Measurements from ENCODE around the gene BMP7.

DNA sequence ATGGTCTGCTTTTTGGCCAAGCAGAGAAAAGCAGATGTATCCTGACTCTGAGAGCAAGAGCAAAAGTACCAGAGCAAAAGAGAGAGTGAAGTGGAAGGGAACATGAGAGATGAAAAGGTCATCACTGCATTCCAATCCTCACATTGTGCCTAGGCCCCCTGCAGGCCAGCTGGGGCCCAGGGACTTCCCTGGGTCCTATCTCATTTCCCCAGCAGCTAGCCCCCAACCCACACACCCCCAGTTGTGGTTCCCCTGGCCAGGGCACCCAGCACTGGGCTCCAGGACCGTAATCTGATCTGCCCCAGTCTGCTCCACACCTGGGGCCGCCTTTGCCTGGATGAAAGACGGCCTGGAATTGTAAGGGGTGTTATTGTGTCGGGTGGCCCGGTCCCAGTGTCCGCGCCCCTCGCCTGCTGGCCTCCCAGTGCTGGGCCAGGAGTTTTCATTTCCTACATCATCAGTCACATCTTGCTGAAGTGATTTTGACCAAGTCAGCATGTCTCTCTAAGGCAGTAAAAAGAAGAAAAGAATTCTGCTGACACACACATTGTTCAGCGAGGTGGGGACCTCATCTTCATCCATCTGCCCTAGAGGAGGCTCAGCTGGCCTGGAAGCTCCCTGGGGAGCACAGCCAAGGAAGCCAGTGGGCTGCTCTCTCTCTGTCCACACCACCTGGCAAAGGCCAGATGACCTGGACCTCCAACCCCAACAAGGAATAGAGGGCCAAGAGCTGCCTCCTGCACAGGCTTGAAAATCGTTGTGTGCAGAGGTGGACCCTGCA, 4.0 kb upstream of the BMP7 start:
- TF ChIP-seq ZNF8 (CRISPR knock-in tag; IDR thresholded peaks at IDR 0.05) (no peak), PPARA (CRISPR knock-in tag; IDR thresholded peaks at IDR 0.05; ENCODE audit: borderline replicate concordance) (no peak), ZFP3 (CRISPR knock-in tag; IDR thresholded peaks at IDR 0.05) (no peak), ARNTL (CRISPR knock-in tag; IDR thresholded peaks at IDR 0.05; ENCODE audit: borderline replicate concordance, low read depth) (no peak), ISL1 (CRISPR knock-in tag; IDR thresholded peaks at IDR 0.05) (no peak), ZFP30 (CRISPR knock-in tag; IDR thresholded peaks at IDR 0.05) (no peak), GLIS3 (CRISPR knock-in tag; IDR thresholded peaks at IDR 0.05) (no peak), CSDC2 (CRISPR knock-in tag; IDR thresholded peaks at IDR 0.05) (no peak)
- TF ChIP-seq, protein P1, sequence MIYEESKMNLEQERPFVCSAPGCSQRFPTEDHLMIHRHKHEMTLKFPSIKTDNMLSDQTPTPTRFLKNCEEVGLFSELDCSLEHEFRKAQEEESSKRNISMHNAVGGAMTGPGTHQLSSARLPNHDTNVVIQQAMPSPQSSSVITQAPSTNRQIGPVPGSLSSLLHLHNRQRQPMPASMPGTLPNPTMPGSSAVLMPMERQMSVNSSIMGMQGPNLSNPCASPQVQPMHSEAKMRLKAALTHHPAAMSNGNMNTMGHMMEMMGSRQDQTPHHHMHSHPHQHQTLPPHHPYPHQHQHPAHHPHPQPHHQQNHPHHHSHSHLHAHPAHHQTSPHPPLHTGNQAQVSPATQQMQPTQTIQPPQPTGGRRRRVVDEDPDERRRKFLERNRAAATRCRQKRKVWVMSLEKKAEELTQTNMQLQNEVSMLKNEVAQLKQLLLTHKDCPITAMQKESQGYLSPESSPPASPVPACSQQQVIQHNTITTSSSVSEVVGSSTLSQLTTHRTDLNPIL (CRISPR knock-in tag; IDR thresholded peaks at IDR 0.05; ENCODE audit: low read depth), result no peak
- TF ChIP-seq, protein P2, sequence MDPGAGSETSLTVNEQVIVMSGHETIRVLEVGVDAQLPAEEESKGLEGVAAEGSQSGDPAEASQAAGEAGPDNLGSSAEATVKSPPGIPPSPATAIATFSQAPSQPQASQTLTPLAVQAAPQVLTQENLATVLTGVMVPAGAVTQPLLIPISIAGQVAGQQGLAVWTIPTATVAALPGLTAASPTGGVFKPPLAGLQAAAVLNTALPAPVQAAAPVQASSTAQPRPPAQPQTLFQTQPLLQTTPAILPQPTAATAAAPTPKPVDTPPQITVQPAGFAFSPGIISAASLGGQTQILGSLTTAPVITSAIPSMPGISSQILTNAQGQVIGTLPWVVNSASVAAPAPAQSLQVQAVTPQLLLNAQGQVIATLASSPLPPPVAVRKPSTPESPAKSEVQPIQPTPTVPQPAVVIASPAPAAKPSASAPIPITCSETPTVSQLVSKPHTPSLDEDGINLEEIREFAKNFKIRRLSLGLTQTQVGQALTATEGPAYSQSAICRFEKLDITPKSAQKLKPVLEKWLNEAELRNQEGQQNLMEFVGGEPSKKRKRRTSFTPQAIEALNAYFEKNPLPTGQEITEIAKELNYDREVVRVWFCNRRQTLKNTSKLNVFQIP (CRISPR knock-in tag; IDR thresholded peaks at IDR 0.05; ENCODE audit: borderline replicate concordance, low read depth), result no peak
- TF ChIP-seq, protein P3, sequence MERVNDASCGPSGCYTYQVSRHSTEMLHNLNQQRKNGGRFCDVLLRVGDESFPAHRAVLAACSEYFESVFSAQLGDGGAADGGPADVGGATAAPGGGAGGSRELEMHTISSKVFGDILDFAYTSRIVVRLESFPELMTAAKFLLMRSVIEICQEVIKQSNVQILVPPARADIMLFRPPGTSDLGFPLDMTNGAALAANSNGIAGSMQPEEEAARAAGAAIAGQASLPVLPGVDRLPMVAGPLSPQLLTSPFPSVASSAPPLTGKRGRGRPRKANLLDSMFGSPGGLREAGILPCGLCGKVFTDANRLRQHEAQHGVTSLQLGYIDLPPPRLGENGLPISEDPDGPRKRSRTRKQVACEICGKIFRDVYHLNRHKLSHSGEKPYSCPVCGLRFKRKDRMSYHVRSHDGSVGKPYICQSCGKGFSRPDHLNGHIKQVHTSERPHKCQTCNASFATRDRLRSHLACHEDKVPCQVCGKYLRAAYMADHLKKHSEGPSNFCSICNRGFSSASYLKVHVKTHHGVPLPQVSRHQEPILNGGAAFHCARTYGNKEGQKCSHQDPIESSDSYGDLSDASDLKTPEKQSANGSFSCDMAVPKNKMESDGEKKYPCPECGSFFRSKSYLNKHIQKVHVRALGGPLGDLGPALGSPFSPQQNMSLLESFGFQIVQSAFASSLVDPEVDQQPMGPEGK (CRISPR knock-in tag; IDR thresholded peaks at IDR 0.05; ENCODE audit: borderline replicate concordance), result no peak
